ENCODE results near the gene NOX5. TPM values are rescaled to one million over a fixed set of nuclear protein-coding genes. Genes with fewer than 3 reads are reported as not detected.
"Not testable (repeated sequence)": the region's sequence is repeated elsewhere in the genome, so short reads cannot be mapped to it uniquely, and the experiment has no call there.

NOX5 gene
- total RNA-seq, 1 donor from 2014 or later, result 0.09 TPM

- FAIRE-seq; H3K4me3 ChIP-seq (ENCODE audit: insufficient read depth, low read depth, low read length); DNase-seq (ENCODE audit: low read depth); H3K4me1 ChIP-seq (ENCODE audit: insufficient read depth, low read length); H3K36me3 Mint-ChIP-seq (ENCODE audit: low read depth, unreplicated experiment); H2AFZ ChIP-seq (ENCODE audit: low read depth, low read length); H3K9ac ChIP-seq (ENCODE audit: low read length); H4K20me1 ChIP-seq (ENCODE audit: insufficient read depth, low read length); H3K4me1 Mint-ChIP-seq (ENCODE audit: low read depth, unreplicated experiment); H3K27me3 ChIP-seq (ENCODE audit: insufficient read depth, low read length); H3K27ac ChIP-seq (ENCODE audit: low read depth, low read length); H3K79me2 ChIP-seq (ENCODE audit: insufficient read depth, low read length); H3K9me3 ChIP-seq (ENCODE audit: insufficient read depth, low read depth, low read length); H3K27ac Mint-ChIP-seq (ENCODE audit: unreplicated experiment); H3K4me3 Mint-ChIP-seq (ENCODE audit: unreplicated experiment); H3K4me2 ChIP-seq (ENCODE audit: low read length); H3K36me3 ChIP-seq (ENCODE audit: insufficient read depth, low read length): not testable (repeated sequence)
- Mint-ChIP-seq H3K9me3 (ENCODE audit: unreplicated experiment) (peaks cover 21% of the 10 kb centered on the region), H3K27me3 (ENCODE audit: low read depth, unreplicated experiment) (peaks cover 14% of the 10 kb centered on the region)
These were observed 37.1 kb upstream of the NOX5 start for GRCh38 chr15:68977426-68977825.

- Mint-ChIP-seq H3K27ac (ENCODE audit: unreplicated experiment) (no peak overlapping the region), H3K36me3 (ENCODE audit: low read depth, unreplicated experiment) (no peaks in the 10 kb centered on the region), H3K4me3 (ENCODE audit: unreplicated experiment) (no peak overlapping the region), H3K9me3 (ENCODE audit: unreplicated experiment) (peaks cover 21% of the 10 kb centered on the region), H3K27me3 (ENCODE audit: low read depth, unreplicated experiment) (peaks cover 14% of the 10 kb centered on the region), H3K4me1 (ENCODE audit: low read depth, unreplicated experiment) (peaks cover under 1% of the 10 kb centered on the region)
- no peak overlapping the region for H2AFZ ChIP-seq (ENCODE audit: low read depth, low read length)
- H3K9ac ChIP-seq (ENCODE audit: low read length), result no peak overlapping the region
- no peaks in the 10 kb centered on the region for H3K4me1 ChIP-seq (ENCODE audit: insufficient read depth, low read length)
- FAIRE-seq (no peak), DNase-seq (ENCODE audit: low read depth) (no peak)
- H3K27me3 ChIP-seq (ENCODE audit: insufficient read depth, low read length), result no peaks in the 10 kb centered on the region
- H3K9me3 ChIP-seq (ENCODE audit: insufficient read depth, low read depth, low read length), result no peaks in the 10 kb centered on the region
- TF ChIP-seq EZH2 (IDR thresholded peaks at IDR 0.05; ENCODE audit: insufficient read depth, low read length) (no peak), CTCF (IDR thresholded peaks at IDR 0.05; ENCODE audit: insufficient read depth, low read depth, low read length) (no peak)
- no peaks in the 10 kb centered on the region for H4K20me1 ChIP-seq (ENCODE audit: insufficient read depth, low read length)
- no peaks in the 10 kb centered on the region for H3K79me2 ChIP-seq (ENCODE audit: insufficient read depth, low read length)
- H3K36me3 ChIP-seq (ENCODE audit: insufficient read depth, low read length), result no peaks in the 10 kb centered on the region
- no peak overlapping the region for H3K27ac ChIP-seq (ENCODE audit: low read depth, low read length)
- H3K4me3 ChIP-seq (ENCODE audit: insufficient read depth, low read depth, low read length), result no peak overlapping the region
- H3K4me2 ChIP-seq (ENCODE audit: low read length), result no peak overlapping the region
These were observed 35.5 kb upstream of the NOX5 start for GRCh38 chr15:68979006-68979405.

GRCh38 chr15:68979816-68980215 lies 34.7 kb upstream of the NOX5 start:
- peaks cover 8% of the 10 kb centered on the region for H3K4me1 Mint-ChIP-seq (ENCODE audit: low read depth, unreplicated experiment)
- no peaks in the 10 kb centered on the region for H3K36me3 Mint-ChIP-seq (ENCODE audit: low read depth, unreplicated experiment)
- H3K27me3 ChIP-seq (ENCODE audit: insufficient read depth, low read length), result no peaks in the 10 kb centered on the region
- no peak overlapping the region for H3K27ac Mint-ChIP-seq (ENCODE audit: unreplicated experiment)
- no peak overlapping the region for H2AFZ ChIP-seq (ENCODE audit: low read depth, low read length)
- no peak for DNase-seq (ENCODE audit: low read depth)
- no peak overlapping the region for H3K4me3 Mint-ChIP-seq (ENCODE audit: unreplicated experiment)
- H3K4me2 ChIP-seq (ENCODE audit: low read length), result no peak overlapping the region
- H3K4me3 ChIP-seq (ENCODE audit: insufficient read depth, low read depth, low read length), result no peak overlapping the region
- H3K9me3 ChIP-seq (ENCODE audit: insufficient read depth, low read depth, low read length), result no peaks in the 10 kb centered on the region
- H3K36me3 ChIP-seq (ENCODE audit: insufficient read depth, low read length), result no peaks in the 10 kb centered on the region
- H3K79me2 ChIP-seq (ENCODE audit: insufficient read depth, low read length), result no peaks in the 10 kb centered on the region
- no peak overlapping the region for H3K27ac ChIP-seq (ENCODE audit: low read depth, low read length)
- TF ChIP-seq EZH2 (IDR thresholded peaks at IDR 0.05; ENCODE audit: insufficient read depth, low read length), result no peak
- no peak for TF ChIP-seq CTCF (IDR thresholded peaks at IDR 0.05; ENCODE audit: insufficient read depth, low read depth, low read length)
- H3K27me3 Mint-ChIP-seq (ENCODE audit: low read depth, unreplicated experiment), result peaks cover 14% of the 10 kb centered on the region
- no peak for FAIRE-seq
- H4K20me1 ChIP-seq (ENCODE audit: insufficient read depth, low read length), result no peaks in the 10 kb centered on the region
- H3K9me3 Mint-ChIP-seq (ENCODE audit: unreplicated experiment), result peaks cover 17% of the 10 kb centered on the region
- H3K9ac ChIP-seq (ENCODE audit: low read length), result no peak overlapping the region
- no peaks in the 10 kb centered on the region for H3K4me1 ChIP-seq (ENCODE audit: insufficient read depth, low read length)
